Dermis blood vessel endothelial cell (primary cell): ENCODE results near the gene RBP2. TPM values are rescaled to one million over a fixed set of nuclear protein-coding genes. Genes with fewer than 3 reads are reported as not detected.

ENCODE experiments used
- DNase-seq: peaks from one replicate; pipeline ENCODE4 v3.0.0; 2010
- total RNA-seq: library from RNA; depleted of rRNA; stranded (reverse); fragments of >200 nt; gene quantifications from 2 replicates; pipeline ENCODE4 v1.2.3, GENCODE V29; 2014

Gene RBP2
- not detected in 2 replicates for total RNA-seq

DNA sequence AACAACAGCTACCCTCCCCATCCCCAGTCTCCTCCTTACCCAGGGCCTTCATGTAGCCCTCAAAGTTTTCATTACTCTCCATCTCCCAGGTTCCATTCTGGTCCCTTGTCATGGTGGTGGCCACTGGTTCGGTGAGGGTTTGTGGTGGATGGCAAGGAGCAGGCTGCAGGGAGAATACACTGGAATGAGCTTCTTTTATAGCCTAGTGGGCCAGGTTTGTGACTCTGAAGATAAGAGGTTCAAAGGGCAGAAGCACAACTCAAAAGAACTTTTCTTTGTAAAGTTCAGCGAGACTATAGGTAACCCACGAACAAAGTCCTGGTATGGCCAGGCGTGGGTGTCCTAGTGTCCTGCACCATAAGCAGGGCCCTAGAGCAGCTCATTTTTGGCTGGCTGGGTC is at the start of gene RBP2:
RBP2 (minus strand) TSS at position 169 of the 400 bp plus-strand sequence; CDS start at position 112, 57 bp downstream.
- no peak for DNase-seq

DNA sequence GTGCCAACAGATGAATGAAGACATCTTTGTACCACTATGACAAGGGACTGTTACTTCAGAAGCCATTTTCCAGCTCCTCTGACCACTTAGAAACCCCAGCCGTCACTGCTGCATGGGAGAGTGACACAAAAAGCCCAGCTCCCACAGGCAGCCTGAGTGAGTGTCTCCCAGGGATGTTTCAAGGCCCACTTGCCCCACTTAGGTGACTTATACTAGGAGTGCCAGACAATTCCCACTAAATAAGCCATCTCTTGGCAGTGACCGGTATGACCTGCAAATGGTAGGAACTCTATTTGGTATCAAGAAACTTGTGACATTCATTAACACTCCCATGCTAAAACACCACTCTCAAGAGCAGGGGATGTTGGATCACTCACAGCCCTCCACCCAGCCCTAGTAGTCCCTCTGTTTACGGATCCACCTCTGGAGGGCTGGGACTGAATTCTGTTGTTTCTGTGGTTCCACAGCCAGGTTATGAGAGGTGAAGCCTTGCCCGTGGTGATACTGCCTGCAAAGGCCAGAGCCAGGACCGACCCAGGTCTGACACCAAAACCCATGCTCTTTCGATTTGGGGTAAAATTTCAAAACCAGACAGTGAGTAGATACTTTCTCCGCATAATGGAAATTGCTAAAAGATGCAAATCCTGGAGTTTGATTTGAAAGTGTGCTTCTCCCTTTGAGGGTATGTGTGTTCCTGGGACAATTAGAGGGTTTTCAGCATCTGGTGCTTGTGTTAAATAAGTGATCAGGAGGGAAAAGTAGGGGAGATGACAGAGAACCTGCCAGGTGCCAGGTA is 48.7 kb upstream of the RBP2 start:
- no peak for DNase-seq

DNA sequence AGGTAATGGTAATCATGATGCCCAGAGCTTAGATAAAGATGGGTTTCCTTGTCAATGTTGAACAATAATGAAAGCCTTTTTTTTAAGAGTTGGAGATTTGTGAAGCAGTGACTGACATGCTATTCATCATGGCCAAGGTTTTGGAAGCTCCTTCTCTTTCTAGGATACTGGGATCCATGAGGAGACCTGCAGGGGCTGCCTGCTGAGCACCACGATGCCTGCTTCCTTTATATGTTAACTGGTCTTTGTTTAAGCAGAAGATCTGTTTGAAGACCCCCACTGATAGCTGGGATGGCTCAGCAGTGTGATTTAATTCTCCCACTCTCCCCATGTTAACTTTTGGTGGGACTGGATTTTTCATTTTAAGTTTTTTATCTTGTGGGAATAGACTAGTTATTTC is 47.4 kb upstream of the RBP2 start:
- DNase-seq: no peak

DNA sequence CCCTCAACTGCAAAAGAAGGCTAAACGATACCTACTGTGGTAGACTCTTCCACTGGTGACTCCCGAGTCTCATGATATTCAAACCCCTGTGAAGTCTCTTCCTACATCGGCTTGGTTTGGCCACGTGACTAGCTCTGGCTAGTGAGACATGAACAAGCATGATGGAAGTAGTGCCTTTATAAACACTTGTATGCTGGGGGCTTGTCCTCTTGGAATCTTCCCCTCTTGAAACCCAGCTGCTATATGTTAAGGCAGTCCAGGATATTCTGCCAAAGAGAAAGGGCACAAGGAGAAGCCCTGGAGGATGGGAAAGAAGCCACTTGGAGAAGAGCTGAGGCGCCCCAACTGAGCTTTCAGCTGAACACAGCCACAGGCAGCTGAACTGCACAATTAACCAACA is 46.9 kb upstream of the RBP2 start:
- no peak for DNase-seq

DNA sequence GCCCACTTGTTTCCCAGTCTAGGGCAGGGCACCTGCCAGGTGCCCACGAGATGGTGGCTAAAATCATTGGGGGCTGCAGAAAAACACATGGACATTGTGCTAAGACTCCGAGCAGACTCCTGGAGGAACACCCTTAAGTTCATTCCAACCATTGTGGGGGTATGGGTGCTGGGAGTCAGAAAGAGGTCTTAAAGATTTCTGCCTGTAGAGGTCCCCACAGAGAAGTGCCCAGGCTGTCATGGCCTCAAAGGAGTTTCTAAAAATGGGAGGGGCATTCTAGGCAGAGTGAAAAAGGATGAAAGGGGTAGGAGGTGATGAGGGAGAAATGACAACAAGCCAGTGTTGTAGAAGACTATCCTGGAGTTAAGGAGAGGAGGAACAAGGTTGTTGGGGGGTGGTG is 46.1 kb upstream of the RBP2 start:
- no peak for DNase-seq

DNA sequence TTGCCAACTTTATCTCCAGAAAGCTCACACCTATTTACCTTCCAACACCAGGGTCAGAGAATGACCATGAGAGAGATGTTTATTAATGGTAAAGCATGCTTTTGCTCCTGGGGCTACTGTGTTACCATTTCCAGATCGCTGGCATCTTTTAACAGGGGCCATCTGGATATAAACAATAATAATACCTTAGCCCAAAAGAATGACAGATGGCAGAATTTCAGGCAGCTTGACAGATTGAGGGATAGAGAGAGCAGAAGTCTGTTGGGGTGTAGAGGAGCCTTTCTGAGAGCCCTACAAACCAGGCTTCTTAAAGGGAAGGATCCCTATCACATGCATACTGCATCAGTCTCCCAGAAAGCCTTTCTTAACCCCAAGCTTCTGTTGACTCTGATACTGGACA is 45.5 kb upstream of the RBP2 start:
- DNase-seq: no peak

DNA sequence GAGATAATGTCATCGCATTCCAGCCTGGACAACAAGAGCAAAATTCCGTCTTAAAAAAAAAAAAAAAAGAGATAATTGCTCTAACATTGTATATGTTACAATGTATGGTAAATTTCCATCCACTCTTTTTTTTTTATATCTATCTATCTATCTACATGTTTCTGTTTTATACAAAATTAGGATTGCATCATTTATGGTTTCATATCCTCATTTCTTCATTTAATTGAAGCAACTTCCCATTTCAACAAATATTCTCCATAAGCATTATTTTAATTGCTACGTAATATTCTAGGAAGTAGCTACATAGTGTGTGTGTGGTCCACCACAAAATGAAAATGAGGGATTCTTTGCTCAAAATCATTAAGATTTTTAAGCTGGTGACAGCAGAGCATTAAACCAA is 44.8 kb upstream of the RBP2 start:
- DNase-seq: no peak

DNA sequence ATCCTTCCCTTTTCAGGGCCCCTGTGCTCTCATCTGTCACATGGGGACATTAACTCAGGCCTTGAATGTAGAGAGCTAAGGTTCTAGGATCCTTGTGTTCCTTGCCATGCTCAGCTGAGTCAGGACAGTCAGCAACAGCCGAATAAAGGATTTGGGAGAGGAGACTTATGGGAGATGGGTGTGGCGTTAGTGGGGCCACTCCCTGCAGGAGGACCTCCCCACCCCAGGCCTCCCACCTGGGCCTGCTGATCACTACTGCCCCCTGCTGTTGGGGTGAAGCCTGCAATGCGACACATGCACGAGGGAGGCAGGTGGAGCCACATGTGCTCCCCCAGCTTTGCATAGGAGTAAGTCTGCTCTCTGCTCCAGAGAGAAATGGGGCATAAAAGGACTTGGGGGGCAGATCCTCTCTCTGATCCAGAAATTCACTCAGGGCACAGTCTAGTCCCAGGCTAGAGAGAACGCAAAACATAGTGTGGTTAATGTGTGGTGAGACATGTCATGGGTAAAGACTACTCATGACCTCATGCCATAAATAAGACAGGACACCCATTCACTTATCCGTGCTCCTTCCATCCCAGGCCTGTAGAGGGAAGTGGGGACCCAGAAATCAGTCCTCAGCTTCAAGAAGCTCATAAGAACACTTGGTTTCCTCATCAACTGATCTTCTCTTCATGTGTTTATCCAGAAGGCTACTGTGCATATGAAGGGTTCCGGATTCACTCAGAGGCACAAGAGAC is 43.9 kb upstream of the RBP2 start:
- DNase-seq: no peak

DNA sequence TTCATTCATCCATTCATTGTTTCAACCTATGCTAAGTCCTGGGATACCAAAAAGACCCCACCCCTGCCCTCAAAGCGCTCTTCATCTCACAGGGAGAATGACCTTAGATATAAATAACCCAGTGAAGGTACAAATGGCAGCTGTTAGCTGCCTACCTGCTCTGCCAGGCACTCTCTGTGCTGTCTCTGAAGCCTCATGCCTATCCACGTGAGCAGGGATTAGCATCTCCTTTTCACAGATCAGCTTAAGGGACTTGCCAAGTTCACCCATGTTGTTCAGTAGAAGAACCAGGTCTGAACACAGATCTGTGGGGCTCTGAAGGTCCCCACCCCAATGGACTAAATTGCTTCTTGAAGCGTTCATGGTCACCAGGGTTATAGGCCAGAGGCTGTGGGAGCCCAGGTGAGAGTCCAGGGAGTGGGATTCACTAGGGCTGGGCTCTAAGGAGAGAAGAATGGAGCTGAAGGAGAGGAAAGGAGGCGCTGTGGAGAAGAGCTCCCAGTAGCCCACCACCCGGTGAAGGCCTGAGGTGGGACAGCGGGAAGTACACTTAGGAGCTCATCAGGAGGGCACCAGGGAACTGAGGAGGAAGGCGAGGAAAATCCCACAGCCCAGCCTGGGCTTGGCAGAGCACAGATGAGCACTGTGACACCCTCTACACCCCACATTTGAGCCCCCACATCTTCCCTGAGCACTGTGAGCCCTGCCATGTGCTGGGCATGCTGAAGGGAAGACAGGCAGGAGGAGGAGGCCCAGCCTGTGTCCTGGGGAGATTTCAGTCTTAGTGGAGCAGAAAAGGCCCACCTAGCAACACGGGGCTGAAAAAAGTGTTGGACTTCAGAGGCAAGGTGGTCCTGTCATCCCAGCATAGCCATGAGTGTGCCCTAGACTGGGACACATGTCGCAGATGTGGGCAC is 42.9 kb upstream of the RBP2 start:
- no peak for DNase-seq

DNA sequence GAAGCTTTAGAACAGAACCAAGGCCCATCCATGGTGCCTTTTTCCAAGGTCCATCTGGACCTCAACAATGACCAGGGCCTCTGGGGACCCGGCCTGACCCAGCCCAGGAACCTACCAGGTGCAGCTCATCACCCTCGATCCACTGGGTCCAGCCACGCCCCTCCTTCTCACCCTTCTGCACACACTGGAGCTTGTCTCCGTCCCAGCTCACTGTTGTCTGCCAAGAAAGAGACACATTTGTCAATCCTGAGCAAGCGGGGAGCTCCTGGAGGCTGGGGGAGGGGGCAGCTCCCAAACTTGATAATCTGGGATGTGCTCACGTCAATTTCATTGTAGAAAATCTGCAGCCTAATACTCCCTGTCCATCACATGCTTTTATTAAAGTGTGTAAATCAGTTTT is 42.0 kb upstream of the RBP2 start:
- DNase-seq: no peak

DNA sequence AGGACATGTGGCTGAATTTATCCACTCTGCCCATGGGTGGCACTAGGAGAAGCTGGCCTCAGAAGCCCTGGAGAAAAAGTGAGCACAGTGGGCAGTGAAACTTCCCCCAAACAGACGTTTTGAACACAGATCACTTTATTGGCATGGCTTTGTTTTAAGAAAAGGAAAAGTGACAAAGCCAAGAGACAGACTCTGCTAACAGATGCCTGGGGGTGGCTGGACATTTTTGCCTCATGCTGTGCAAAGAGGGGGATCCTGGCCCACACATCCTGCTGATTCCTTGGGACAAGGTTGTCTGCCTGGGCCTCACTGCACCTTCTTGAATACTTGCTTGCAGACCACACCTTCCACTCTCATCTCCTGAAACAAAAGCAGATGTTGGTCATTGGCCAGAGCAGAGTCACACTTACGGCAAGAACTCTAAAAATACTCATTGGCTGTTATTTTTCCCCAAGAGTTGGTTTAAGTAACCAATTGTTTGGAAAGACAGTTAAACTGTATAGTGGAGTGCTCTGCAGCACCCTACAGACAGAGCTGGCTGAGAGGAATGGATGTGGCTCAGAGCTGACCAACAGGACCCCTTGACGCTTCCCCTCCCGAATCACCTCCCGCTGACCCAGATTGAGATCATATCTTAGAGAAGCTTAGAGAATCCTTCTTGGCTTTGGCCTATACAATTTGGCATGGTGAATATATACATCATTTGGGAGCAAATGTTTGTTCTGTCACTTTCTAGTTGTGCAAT is 41.2 kb upstream of the RBP2 start:
- no peak for DNase-seq

DNA sequence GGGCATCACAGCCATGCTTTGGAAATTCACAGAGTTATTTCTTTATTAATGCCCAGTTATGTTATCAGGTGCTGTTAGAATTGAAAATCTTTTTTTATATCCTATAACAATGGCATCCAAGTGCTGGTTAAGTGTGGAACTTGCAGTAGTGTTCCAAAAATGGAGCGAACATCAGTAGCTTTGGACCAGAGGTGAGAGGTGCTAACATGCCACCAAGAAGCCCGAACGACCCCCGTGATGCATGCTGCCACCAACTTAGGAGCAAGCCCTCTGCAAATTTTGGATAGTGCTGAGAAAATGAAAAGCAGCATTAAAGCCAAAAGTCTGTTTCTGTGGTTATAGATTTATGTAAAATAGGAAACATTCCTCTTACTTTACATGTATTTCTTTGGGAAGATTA is 38.4 kb upstream of the RBP2 start:
- DNase-seq: no peak

DNA sequence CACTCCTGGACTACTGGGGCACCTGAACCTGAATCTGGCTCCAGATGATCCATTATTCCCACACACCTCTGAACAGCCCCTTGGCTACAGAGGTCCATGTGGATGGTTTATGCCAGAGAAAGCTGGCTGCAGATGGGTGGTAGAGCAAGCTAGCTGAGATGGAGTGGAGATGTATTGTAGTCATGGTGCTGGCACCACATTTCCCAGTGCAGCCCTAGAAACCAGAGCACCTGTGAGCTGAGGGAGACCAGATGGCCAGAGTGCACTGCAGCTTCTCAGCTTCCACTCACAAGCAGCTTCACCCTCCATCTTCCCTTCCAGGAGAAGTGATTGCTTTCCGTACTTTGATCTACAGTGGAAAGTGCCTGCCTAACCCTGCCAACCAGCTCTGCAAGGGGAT is 33.3 kb upstream of the RBP2 start:
- DNase-seq: no peak

DNA sequence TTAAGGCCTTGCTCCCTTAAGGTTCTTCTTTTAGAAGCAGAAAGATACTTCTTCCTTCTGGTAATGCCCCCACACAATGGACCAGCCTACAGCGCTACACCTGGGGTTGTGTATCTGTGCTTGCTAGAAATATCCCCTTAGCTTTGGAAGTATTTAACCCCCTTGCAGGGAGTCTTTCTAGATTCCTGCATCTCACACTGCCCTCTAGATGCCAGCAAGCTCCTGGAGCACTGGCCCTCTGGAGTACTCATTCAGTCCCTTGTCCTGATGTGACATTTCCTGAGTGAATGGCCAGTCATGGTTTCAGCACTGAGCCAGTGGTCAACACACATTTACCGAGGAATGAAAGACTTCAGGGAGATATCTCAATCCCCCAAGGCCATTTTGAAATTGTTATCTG is 30.4 kb upstream of the RBP2 start:
- no peak for DNase-seq

DNA sequence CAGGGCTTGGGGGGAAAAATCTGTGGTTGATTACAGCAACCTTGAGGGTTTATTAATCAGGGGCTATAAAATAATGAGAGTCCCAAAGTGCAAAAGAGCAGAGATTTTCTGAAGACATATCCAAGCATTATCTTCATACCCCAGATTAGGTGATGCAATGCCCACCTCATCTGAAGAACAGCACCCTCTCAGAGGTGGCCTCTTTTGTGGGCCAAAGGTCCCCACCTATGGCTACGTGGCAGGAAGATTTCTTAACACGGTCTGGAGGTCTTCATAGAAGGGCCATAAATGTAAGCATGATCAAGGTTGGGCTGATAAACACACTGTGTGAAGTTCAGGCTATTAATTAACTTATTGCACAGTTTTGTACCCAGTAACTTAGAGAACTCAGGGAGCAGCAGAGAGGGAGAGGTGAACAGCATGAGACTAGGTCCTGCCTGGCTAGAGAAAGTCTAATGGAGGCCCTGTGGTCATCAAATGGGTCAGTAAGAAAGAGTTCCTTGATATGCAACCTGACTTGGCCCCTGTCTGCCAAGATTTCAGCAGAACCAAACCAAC is 29.6 kb upstream of the RBP2 start:
- no peak for DNase-seq

DNA sequence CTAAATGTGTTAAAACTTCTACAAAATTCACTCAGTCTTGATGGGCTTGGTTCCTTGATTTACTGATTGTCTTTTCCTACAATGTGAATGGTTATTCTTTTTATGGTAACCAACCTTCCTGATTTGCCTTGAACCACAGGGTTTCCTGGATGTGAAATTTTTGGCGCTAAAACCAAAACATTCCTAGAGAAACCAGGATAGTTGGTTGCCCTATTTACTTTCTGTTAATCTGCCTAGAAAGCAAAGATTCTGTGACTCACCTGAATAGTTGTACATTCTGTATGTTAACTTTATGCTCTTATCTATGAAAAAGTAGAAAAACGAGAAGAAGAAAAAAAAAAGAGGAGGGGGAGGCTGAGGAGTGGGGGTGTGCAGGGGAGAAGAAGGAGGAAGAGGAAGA is 23.2 kb upstream of the RBP2 start:
- DNase-seq: no peak

DNA sequence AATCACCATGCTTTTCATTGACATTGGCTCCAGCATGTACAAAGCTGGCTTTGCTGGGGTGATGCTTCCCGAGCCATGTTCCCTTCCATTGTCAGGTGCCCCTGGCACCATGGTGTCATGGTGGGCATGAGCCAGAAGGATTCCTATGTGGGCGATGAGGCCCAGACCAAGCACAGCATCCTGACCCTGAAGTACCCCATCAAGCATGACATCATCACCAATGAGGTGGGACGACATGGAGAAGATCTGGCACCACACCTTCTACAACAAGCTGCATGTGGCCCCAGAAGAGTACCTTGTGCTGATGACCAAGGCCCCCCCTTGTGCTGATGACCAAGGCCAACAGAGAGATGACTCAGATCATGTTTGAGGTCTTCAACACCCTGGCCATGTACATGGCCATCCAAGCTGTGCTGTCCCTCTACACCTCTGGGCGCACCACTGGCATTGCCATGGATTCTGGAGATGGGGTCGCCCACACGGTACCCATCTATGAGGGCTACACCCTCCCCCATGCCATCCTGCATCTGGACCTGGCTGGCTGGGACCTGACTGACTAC is 17.6 kb upstream of the RBP2 start:
- DNase-seq: no peak

DNA sequence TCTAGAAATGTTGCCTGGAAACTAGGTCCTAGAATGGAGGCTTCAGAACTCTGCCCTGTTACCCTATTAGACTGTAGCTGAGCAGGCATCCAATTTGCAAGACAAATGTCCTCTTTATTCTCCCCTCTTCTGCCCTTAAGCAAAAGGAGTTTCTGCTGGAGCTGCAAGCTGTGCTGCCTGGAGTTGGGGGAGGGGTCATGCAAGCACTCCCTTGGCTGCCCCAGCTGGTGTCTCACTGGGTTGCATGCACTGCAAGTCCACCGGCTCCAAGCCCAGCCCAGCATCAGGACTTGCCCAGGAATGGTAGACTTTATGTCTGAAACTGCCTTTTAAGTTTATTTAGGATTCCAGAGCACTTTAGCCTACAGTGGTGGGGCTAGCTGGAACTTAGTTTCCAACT is 15.7 kb upstream of the RBP2 start:
- DNase-seq: no peak

DNA sequence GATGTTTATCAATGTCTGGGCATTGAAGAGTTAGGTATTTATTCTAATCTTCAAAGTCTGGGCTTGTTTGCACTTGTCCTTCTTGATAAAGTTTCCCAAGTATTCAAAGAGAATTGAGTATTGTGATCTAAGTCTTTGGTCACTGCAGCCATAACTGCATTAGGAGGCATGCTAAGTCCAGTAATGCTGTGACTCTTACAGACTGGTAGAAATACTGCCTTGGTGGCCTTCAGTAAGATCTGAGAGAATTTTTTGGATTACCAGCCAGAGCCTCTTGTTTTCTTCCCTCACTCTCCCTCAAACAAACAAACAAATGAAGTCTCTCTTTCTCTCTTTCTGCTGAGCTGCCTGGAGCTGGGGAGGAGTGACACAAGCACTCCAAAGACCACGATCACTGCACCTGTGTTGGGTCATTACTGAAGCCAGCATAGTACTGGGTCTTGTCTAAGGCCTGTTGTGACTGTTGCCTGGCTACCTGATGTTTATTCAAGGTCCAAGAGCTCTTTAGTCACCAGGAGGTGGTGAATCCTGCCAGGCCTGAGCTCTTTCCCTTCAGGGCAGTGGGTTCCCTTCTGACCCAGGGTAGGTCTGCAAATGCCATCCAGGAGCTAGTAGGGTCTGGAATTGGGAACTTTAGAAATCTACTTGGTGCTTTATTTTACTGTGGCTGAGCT is 14.8 kb upstream of the RBP2 start:
- DNase-seq: no peak

DNA sequence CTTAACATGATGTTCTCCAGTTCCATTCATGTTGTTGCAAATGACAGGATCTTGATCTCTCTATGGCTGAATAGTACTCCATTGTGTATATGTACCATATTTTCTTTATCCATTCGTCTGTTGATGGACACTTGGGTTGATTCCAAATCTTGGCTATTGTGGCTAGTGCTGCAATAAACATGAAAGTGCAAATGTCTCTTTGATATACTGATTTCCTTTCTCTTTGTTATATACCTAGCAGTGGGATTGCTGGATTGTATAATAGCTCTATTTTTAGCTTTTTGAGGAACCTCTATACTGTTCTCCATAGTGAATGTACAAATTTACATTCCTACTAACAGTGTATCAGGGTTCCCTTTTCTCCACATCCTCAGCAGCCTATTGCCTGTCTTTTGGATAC is 5.9 kb upstream of the RBP2 start:
- no peak for DNase-seq

DNA sequence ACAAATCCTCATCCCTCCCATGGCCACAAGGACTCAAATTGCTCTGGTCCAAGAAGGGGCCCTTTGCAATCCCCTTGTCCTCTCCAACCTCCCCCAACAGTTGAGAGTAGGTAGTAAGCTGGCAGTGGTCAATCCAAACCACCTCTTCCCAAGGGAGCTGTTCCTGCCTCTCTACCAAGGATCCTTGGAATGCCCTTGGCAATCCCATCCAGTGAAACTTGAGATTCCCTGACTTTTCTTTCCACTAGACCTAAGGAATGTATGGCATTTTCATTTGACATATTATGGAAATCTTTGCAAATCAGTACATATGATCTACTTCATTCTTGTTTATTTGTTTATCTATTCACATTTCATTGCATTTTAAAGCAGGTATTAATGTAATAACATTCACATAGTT is 4.8 kb upstream of the RBP2 start:
- no peak for DNase-seq
